ENCODE measurements around the gene RAB11FIP3. TPM values are rescaled to one million over a fixed set of nuclear protein-coding genes. Genes with fewer than 3 reads are reported as not detected.

Gene RAB11FIP3
- total RNA-seq, 1 donor from 2014 or later: 44.1 TPM

DNA sequence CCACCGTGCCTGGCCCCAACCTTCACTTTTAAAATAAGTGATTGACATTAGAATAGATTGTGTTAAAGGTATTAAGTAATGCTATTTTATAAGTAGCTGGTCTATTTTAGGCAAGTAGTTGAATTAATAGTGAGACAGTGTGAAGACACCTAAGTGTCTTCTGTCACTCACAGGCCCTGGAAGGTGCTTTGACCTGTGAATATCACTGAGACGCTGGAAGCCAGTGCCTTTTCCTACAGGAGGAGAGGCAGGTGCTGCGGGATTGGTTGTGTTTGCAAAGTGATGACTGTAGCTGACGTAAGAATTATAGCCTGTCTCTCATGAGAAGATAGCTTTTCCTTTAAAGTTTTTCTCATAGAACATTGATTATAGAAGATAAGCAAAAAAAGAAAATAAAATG, 45.0 kb downstream of the RAB11FIP3 start:
- DNase-seq: no peak
- Histone ChIP-seq H3K27ac (no peak overlapping the region), H3K9me3 (no peaks in the 10 kb centered on the region), H3K27me3 (no peaks in the 10 kb centered on the region), H3K4me3 (no peak overlapping the region), H3K4me1 (no peaks in the 10 kb centered on the region), H3K36me3 (peaks cover 16% of the 10 kb centered on the region)
- ATAC-seq: no peak
- TF ChIP-seq, protein P1, sequence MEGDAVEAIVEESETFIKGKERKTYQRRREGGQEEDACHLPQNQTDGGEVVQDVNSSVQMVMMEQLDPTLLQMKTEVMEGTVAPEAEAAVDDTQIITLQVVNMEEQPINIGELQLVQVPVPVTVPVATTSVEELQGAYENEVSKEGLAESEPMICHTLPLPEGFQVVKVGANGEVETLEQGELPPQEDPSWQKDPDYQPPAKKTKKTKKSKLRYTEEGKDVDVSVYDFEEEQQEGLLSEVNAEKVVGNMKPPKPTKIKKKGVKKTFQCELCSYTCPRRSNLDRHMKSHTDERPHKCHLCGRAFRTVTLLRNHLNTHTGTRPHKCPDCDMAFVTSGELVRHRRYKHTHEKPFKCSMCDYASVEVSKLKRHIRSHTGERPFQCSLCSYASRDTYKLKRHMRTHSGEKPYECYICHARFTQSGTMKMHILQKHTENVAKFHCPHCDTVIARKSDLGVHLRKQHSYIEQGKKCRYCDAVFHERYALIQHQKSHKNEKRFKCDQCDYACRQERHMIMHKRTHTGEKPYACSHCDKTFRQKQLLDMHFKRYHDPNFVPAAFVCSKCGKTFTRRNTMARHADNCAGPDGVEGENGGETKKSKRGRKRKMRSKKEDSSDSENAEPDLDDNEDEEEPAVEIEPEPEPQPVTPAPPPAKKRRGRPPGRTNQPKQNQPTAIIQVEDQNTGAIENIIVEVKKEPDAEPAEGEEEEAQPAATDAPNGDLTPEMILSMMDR (IDR thresholded peaks at IDR 0.05): no peak
- intact Hi-C loops (cut with DNase I): no loop called here

DNA sequence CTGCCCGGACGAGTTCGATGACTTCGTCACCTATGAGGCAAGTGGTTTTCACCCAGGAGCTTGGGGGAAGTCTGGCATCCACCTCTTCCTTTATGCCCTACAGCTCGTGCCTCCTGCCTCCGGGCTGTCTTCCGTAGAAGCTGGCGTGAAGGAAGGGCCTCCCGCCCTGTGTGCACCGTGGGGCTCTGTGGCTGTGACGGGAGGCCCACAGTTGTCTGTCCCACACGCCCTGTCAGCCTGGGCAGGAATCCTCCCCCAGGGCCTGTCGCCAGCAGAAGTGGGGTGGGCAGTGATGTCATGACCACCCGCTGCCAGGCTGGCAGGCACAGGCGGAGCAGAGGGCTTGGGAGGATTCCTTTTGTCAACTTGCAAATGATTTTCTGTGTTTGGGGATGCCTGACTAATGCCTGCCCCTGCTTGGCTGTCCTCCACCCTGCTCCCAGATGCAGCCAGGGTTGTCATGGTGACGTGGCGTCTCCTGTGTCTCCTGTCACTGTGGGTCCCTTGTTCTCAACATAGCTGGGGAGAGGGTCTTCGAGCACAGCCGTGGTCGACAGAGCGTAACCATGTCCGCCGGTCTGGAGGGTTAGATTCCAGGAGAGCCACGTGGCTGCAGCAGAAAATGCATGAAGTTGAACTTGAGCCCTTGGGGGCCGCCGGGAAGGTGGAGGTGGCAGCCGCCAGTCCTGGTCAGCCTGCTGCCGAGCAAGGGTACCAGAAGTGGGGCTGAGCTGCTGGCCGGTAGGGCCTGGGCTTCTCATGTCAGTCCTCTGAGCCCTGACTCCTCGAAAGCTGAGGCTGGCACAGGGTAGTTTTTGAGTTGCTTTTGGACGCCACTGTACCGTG, 46.1 kb downstream of the RAB11FIP3 start:
- no peaks in the 10 kb centered on the region for H3K27me3 ChIP-seq
- intact Hi-C loops (cut with DNase I): no loop called here
- no peak for ATAC-seq
- H3K4me1 ChIP-seq: no peaks in the 10 kb centered on the region
- no peak overlapping the region for H3K4me3 ChIP-seq
- DNase-seq: no peak
- H3K9me3 ChIP-seq: no peaks in the 10 kb centered on the region
- no peak overlapping the region for H3K27ac ChIP-seq
- peaks cover 16% of the 10 kb centered on the region for H3K36me3 ChIP-seq
- TF ChIP-seq, protein P1 (IDR thresholded peaks at IDR 0.05): no peak

DNA sequence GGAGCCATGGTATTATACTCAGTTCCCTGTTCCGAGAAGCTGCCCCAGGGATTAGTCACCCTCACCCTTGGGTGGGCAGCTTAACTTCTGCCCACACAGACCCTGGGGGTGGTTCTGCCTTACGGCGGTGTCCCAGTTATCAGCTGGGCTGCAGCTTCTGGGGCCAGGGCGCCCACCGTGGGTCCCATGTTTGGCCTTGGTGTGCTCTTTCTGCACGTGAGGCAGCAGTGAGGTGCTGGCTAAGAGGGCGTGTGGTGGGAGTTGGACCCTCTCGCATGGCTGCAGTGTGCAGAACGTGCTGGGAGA, 46.7 kb downstream of the RAB11FIP3 start:
- TF ChIP-seq, protein P1 (IDR thresholded peaks at IDR 0.05): no peak
- ATAC-seq (no peak), DNase-seq (no peak)
- Histone ChIP-seq H3K4me1 (no peaks in the 10 kb centered on the region), H3K9me3 (no peaks in the 10 kb centered on the region), H3K36me3 (peaks cover 16% of the 10 kb centered on the region), H3K27me3 (no peaks in the 10 kb centered on the region), H3K4me3 (no peak overlapping the region), H3K27ac (no peak overlapping the region)
- intact Hi-C loops (cut with DNase I): no loop called here

DNA sequence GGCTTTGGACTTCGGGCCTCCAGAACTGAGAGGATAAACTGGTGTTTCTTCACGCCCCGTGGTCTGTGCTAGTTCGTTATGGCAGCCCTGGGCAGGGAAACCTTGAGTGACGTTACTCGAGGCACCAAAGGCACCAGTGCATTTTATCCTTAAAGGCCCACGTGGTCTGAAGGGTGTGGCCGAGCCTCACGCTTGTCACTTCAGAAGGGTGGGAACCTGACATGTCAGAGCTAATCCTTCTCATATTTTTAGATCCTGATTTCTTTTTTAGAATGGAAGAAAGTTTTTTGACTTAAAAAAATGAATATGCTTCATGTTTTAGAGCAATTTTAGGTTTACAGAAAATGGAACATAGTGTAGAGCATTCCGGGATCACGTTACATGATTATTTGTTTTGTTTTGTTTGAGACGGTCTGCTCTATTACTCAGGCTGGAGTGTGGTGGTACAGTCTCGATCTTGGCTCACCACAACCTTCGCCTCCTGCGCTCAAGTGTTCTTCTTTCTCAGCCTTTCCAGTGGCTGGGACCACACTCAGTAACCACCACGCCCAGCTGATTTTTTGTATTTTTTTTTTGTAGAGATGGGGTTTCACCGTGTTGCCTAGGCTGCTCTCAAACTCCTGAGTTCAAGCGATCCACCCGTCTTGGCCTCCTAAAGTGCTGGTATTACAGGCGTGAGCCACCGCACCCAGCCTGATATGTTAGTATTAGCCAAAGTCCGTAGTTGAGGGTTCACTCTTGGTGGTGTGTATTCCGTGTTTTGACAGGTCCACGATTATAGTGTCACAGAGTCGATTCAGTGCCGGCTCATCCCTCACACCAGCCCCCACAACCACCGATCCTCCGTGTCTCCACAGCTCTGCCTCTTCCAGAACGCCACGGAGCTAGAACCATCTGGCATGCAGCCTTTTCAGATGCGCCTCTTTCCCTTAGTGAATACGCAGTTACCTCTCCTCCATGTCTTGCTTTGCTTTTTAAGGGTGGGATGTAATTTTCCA, 47.9 kb downstream of the RAB11FIP3 start:
- DNase-seq (no peak), ATAC-seq (no peak)
- Histone ChIP-seq H3K27me3 (no peaks in the 10 kb centered on the region), H3K4me3 (no peak overlapping the region), H3K9me3 (no peaks in the 10 kb centered on the region), H3K36me3 (peaks cover 16% of the 10 kb centered on the region), H3K27ac (no peak overlapping the region), H3K4me1 (no peaks in the 10 kb centered on the region)
- TF ChIP-seq, protein P1 (IDR thresholded peaks at IDR 0.05): no peak
- intact Hi-C loops (cut with DNase I): no loop called here

DNA sequence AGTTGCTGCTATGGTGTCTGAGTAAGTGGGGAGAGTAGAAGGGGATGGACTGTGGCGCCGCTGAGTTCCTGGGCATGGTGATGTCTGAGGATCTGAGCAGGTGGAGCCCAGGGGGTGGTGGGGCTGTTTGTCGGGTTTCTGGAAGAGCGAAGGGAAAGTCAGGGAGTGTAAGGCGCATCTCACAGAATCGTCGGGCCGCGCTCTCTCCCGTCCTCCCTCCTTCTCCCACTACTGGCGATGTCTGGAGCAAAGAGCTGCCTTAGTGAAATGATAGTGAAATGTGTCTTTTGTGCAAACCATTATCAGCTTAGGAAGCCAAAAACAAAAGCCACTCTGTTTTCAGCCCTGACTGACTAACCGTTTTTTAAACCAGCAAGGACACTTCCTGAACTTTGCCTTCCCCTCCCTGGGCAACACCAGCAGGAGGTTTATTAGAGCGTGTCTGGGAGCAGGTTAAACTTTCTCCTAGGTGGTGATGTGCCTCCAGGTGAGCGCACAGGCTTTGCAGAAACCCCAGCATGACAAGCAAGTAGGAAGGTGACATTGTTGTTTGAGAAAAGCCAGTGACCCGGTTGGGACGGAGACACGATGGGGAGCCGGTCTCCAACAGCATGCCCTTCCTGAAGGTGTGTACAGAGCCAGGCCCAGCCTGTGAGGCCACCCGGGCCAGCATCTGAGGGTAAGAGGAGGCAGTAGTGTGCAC, 49.1 kb downstream of the RAB11FIP3 start:
- Histone ChIP-seq H3K27me3 (no peaks in the 10 kb centered on the region), H3K27ac (no peak overlapping the region), H3K9me3 (no peaks in the 10 kb centered on the region), H3K4me3 (no peak overlapping the region), H3K36me3 (peaks cover 16% of the 10 kb centered on the region), H3K4me1 (no peaks in the 10 kb centered on the region)
- TF ChIP-seq, protein P1 (IDR thresholded peaks at IDR 0.05): no peak
- intact Hi-C loops (cut with DNase I): no loop called here
- ATAC-seq: no peak
- no peak for DNase-seq

Data from upper lobe of right lung (tissue), 1 donor.